ENCODE results near the gene BNC2.

BNC2 gene

GRCh38 chr9:16625811-16626210 lies 244.7 kb downstream of the BNC2 start:
- TF ChIP-seq CTCF (IDR thresholded peaks at IDR 0.05; ENCODE audit: low read depth, low read length), result no peak
- no peak for DNase-seq (ENCODE audit: extremely low read depth, low read depth)

GRCh38 chr9:16625161-16625631 lies 245.3 kb downstream of the BNC2 start:
- DNase-seq (ENCODE audit: extremely low read depth, low read depth), result no peak
- no peak for TF ChIP-seq CTCF (IDR thresholded peaks at IDR 0.05; ENCODE audit: low read depth, low read length)

GRCh38 chr9:16624744-16625117 lies 245.7 kb downstream of the BNC2 start:
- no peak for TF ChIP-seq CTCF (IDR thresholded peaks at IDR 0.05; ENCODE audit: low read depth, low read length)
- DNase-seq (ENCODE audit: extremely low read depth, low read depth), result no peak

GRCh38 chr9:16623989-16624743 lies 246.3 kb downstream of the BNC2 start:
- no peak for DNase-seq (ENCODE audit: extremely low read depth, low read depth)
- no peak for TF ChIP-seq CTCF (IDR thresholded peaks at IDR 0.05; ENCODE audit: low read depth, low read length)

- TF ChIP-seq CTCF (IDR thresholded peaks at IDR 0.05; ENCODE audit: low read depth, low read length), result no peak
- DNase-seq (ENCODE audit: extremely low read depth, low read depth), result no peak
Observed at GRCh38 chr9:16622541-16622940, 247.9 kb downstream of the BNC2 start.

- DNase-seq (ENCODE audit: extremely low read depth, low read depth), result no peak
- no peak for TF ChIP-seq CTCF (IDR thresholded peaks at IDR 0.05; ENCODE audit: low read depth, low read length)
Observed at GRCh38 chr9:16619914-16620520, 250.5 kb downstream of the BNC2 start.

- no peak for DNase-seq (ENCODE audit: extremely low read depth, low read depth)
- TF ChIP-seq CTCF (IDR thresholded peaks at IDR 0.05; ENCODE audit: low read depth, low read length), result no peak
Observed at GRCh38 chr9:16619402-16619801, 251.1 kb downstream of the BNC2 start.
